Neural cell (in vitro differentiated cells): ENCODE results near the gene CGNL1. TPM values are rescaled to one million over a fixed set of nuclear protein-coding genes. Genes with fewer than 3 reads are reported as not detected.

Experiments
- H2AFZ ChIP-seq: fragments of 200-600, 300-800 bp; sonication (generic), shearing (Covaris generic); 2 replicates; pipeline ENCODE4 v1.6.0; 2014; ENCODE audit warnings: low read depth, mild to moderate bottlenecking, antibody characterized with exemption, low read length, moderate library complexity
- H3F3A ChIP-seq: fragments of 200-600 bp; shearing (Covaris generic); 2 replicates; pipeline ENCODE4 v1.6.1; 2016; ENCODE audit warnings: mild to moderate bottlenecking, moderate library complexity, mixed read lengths, antibody characterized with exemption, low read length; ENCODE audit not compliant: insufficient read depth, poor library complexity, severe bottlenecking
- H3K27ac ChIP-seq: fragments of 200-600, 300-800 bp; sonication (generic), shearing (Covaris generic); 2 replicates; pipeline ENCODE4 v1.5.1; 2014; ENCODE audit warnings: mild to moderate bottlenecking, low read length, moderate library complexity
- H3K27me3 ChIP-seq: fragments of 300-800, 200-600 bp; sonication (generic), shearing (Covaris generic); 2 replicates; pipeline ENCODE4 v1.6.0; 2014; ENCODE audit warnings: mild to moderate bottlenecking, low read depth, low read length, moderate library complexity; ENCODE audit not compliant: insufficient read depth
- H3K36me3 ChIP-seq: fragments of 300-800, 200-600 bp; sonication (generic), shearing (Covaris generic); 2 replicates; pipeline ENCODE4 v1.5.1; 2014; ENCODE audit warnings: mild to moderate bottlenecking, antibody characterized with exemption, low read length, moderate library complexity; ENCODE audit not compliant: insufficient read depth
- H3K4me2 ChIP-seq: fragments of 300-800, 200-600 bp; sonication (generic), shearing (Covaris generic); 2 replicates; pipeline ENCODE4 v1.6.0; 2014; ENCODE audit warnings: mild to moderate bottlenecking, low read length
- H3K4me3 ChIP-seq: fragments of 300-800, 200-600 bp; sonication (generic), shearing (Covaris generic); 2 replicates; pipeline ENCODE4 v1.5.1; 2014; ENCODE audit warnings: mild to moderate bottlenecking, low read length, moderate library complexity
- H3K79me2 ChIP-seq: fragments of 200-600 bp; shearing (Covaris generic); replicated peaks from 2 replicates; pipeline ENCODE4 v1.6.0; 2014; ENCODE audit warnings: mild to moderate bottlenecking, low read length, moderate library complexity; ENCODE audit not compliant: insufficient read depth
- H3K9ac ChIP-seq: fragments of 300-800, 200-600 bp; sonication (generic), shearing (Covaris generic); 2 replicates; pipeline ENCODE4 v1.6.1; 2016; ENCODE audit warnings: mild to moderate bottlenecking, low read length, mixed read lengths
- H3K9me2 ChIP-seq: fragments of 200-600 bp; shearing (Covaris generic); 2 replicates; pipeline ENCODE4 v1.6.1; 2016; ENCODE audit warnings: mild to moderate bottlenecking, low read length, mixed read lengths; ENCODE audit not compliant: insufficient read depth
- H3K9me3 ChIP-seq: fragments of 200-600, 300-800 bp; sonication (generic), shearing (Covaris generic); 2 replicates; pipeline ENCODE4 v1.6.1; 2016; ENCODE audit warnings: mild to moderate bottlenecking, mixed run types, low read length, moderate library complexity, mixed read lengths
- H4K20me1 ChIP-seq: fragments of 200-600 bp; shearing (Covaris generic); 2 replicates; pipeline ENCODE4 v1.6.1; 2016; ENCODE audit warnings: mild to moderate bottlenecking, mixed run types; ENCODE audit not compliant: insufficient read depth
- EP300 ChIP-seq: fragments of 450-650 bp; conservative IDR thresholded peaks from 2 replicates; pipeline ENCODE4 v1.6.1; 2014; ENCODE audit warnings: antibody characterized with exemption, mild to moderate bottlenecking, moderate library complexity; ENCODE audit not compliant: poor library complexity, severe bottlenecking
- EZH2 ChIP-seq: fragments of 200-600, 300-800 bp; shearing (Covaris generic), sonication (generic); IDR thresholded peaks from 2 replicates; pipeline ENCODE4 v1.6.1; 2014; ENCODE audit warnings: antibody characterized with exemption, low read length, borderline replicate concordance, mild to moderate bottlenecking; ENCODE audit not compliant: insufficient read depth, poor library complexity, severe bottlenecking
- MXI1 ChIP-seq: fragments of 450-650 bp; conservative IDR thresholded peaks from 2 replicates; pipeline ENCODE4 v1.6.1; 2014; ENCODE audit warnings: antibody characterized with exemption, mild to moderate bottlenecking; ENCODE audit not compliant: poor library complexity, severe bottlenecking
- POLR2AphosphoS5 ChIP-seq: IDR thresholded peaks from 2 replicates; pipeline ENCODE4 v1.6.1; 2012
- RAD21 ChIP-seq: fragments of 450-650 bp; conservative IDR thresholded peaks from 2 replicates; pipeline ENCODE4 v1.6.1; 2014; ENCODE audit warnings: antibody characterized with exemption, mild to moderate bottlenecking, moderate library complexity
- SMC3 ChIP-seq: fragments of 450-650 bp; conservative IDR thresholded peaks from 2 replicates; pipeline ENCODE4 v1.6.1; 2014; ENCODE audit warnings: antibody characterized with exemption, mild to moderate bottlenecking, moderate library complexity; ENCODE audit not compliant: poor library complexity
- TAF1 ChIP-seq: IDR thresholded peaks from 2 replicates; pipeline ENCODE4 v1.6.1; 2012; ENCODE audit warnings: low read depth
- polyA plus RNA-seq: library from polyadenylated mRNA; depleted of rRNA; stranded (reverse); fragments of >200 nt; gene quantifications from 2 replicates; pipeline ENCODE4 v1.2.3, GENCODE V29; 2014
- TF ChIP-seq, protein P1 (sequence below): fragments of 450-650 bp; IDR thresholded peaks from 2 replicates; pipeline ENCODE4 v1.5.1; 2014; ENCODE audit warnings: antibody characterized with exemption, mild to moderate bottlenecking, moderate library complexity; ENCODE audit not compliant: poor library complexity, severe bottlenecking
- TF ChIP-seq, protein P2 (sequence below): IDR thresholded peaks from 2 replicates; pipeline ENCODE4 v1.6.1; 2012; ENCODE audit warnings: borderline replicate concordance

Gene CGNL1
- polyA plus RNA-seq, 1 donor from 2014 or later = 0.26 TPM

DNA sequence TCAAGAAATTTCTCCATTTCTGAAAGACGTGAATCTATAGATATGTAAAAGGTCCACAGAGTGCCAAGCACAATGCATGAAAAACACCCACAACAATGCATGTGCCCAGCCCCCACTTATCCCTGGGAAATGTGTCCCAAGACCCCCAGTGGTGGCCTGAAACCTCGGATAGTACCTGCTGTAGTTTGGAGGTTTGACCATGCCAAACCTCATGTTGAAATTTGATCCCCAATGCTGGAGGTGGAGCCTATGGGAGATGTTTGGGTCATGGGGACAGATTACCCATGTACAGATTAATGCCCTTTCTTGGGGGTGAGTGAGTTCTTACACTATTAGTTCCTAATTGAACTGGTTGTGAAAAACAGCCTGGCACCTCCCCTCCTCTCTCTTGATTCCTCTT lies 194.0 kb downstream of the CGNL1 start:
- Histone ChIP-seq H3K9ac (no peak overlapping the region), H3K9me3 (no peaks in the 10 kb centered on the region), H3K4me2 (no peak overlapping the region), H3K27ac (no peak overlapping the region), H3K36me3 (no peaks in the 10 kb centered on the region), H2AFZ (no peak overlapping the region), H3F3A (no peaks in the 10 kb centered on the region), H3K9me2 (no peaks in the 10 kb centered on the region), H3K79me2 (no peaks in the 10 kb centered on the region), H4K20me1 (no peaks in the 10 kb centered on the region), H3K4me3 (no peak overlapping the region), H3K27me3 (no peaks in the 10 kb centered on the region)
- TF ChIP-seq RAD21 = no peak
- no peak for TF ChIP-seq EZH2
- TF ChIP-seq, protein P1, sequence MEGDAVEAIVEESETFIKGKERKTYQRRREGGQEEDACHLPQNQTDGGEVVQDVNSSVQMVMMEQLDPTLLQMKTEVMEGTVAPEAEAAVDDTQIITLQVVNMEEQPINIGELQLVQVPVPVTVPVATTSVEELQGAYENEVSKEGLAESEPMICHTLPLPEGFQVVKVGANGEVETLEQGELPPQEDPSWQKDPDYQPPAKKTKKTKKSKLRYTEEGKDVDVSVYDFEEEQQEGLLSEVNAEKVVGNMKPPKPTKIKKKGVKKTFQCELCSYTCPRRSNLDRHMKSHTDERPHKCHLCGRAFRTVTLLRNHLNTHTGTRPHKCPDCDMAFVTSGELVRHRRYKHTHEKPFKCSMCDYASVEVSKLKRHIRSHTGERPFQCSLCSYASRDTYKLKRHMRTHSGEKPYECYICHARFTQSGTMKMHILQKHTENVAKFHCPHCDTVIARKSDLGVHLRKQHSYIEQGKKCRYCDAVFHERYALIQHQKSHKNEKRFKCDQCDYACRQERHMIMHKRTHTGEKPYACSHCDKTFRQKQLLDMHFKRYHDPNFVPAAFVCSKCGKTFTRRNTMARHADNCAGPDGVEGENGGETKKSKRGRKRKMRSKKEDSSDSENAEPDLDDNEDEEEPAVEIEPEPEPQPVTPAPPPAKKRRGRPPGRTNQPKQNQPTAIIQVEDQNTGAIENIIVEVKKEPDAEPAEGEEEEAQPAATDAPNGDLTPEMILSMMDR = no peak
- TF ChIP-seq MXI1 = no peak
- TF ChIP-seq, protein P2, sequence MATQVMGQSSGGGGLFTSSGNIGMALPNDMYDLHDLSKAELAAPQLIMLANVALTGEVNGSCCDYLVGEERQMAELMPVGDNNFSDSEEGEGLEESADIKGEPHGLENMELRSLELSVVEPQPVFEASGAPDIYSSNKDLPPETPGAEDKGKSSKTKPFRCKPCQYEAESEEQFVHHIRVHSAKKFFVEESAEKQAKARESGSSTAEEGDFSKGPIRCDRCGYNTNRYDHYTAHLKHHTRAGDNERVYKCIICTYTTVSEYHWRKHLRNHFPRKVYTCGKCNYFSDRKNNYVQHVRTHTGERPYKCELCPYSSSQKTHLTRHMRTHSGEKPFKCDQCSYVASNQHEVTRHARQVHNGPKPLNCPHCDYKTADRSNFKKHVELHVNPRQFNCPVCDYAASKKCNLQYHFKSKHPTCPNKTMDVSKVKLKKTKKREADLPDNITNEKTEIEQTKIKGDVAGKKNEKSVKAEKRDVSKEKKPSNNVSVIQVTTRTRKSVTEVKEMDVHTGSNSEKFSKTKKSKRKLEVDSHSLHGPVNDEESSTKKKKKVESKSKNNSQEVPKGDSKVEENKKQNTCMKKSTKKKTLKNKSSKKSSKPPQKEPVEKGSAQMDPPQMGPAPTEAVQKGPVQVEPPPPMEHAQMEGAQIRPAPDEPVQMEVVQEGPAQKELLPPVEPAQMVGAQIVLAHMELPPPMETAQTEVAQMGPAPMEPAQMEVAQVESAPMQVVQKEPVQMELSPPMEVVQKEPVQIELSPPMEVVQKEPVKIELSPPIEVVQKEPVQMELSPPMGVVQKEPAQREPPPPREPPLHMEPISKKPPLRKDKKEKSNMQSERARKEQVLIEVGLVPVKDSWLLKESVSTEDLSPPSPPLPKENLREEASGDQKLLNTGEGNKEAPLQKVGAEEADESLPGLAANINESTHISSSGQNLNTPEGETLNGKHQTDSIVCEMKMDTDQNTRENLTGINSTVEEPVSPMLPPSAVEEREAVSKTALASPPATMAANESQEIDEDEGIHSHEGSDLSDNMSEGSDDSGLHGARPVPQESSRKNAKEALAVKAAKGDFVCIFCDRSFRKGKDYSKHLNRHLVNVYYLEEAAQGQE = no peak
- no peak for TF ChIP-seq EP300
- no peak for TF ChIP-seq TAF1
- TF ChIP-seq SMC3 = no peak

DNA sequence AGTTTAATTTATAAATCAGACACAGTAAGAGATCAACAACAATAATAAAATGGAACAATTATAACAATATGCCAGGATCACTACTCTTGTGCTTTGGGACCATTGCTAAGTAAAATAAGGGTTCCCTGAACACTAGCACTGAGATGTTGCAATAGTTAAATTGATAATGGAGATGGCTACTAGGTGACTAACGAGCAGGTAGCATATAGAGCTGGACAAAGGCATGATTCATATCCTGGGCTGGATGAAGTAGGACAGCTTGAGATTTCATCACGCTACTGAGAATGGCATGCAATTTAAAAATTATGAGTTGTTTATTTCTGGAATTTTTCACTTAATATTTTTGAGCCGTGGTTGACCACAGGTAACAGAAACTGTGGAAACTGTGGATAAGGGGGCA lies 194.7 kb downstream of the CGNL1 start:
- no peaks in the 10 kb centered on the region for H3K9me2 ChIP-seq
- TF ChIP-seq, protein P2 = no peak
- no peak for TF ChIP-seq POLR2AphosphoS5
- TF ChIP-seq, protein P1 = no peak
- no peak for TF ChIP-seq RAD21
- no peak for TF ChIP-seq MXI1
- no peak for TF ChIP-seq TAF1
- no peak for TF ChIP-seq SMC3
- TF ChIP-seq EZH2 = no peak
- TF ChIP-seq EP300 = no peak
- no peak overlapping the region for H3K4me2 ChIP-seq
- no peaks in the 10 kb centered on the region for H3K27me3 ChIP-seq
- H3K79me2 ChIP-seq = no peaks in the 10 kb centered on the region
- H3K9ac ChIP-seq = no peak overlapping the region
- H3K36me3 ChIP-seq = no peaks in the 10 kb centered on the region
- H3F3A ChIP-seq = no peaks in the 10 kb centered on the region
- no peak overlapping the region for H3K27ac ChIP-seq
- no peaks in the 10 kb centered on the region for H4K20me1 ChIP-seq
- H3K9me3 ChIP-seq = no peaks in the 10 kb centered on the region
- H2AFZ ChIP-seq = no peak overlapping the region
- no peak overlapping the region for H3K4me3 ChIP-seq
